GM18511 (cell line): ENCODE measurements around the gene TRIP6.

ENCODE experiments used
- ATAC-seq: cut with Tn5 transposase; IDR thresholded peaks from one replicate; pipeline ENCODE4 v1.9.1; 2021; ENCODE audit warnings: mild to moderate bottlenecking, moderate library complexity; ENCODE audit not compliant: unreplicated experiment

The TRIP6 gene

GRCh38 chr7:100888988-100889750 is 22.0 kb downstream of the TRIP6 start, which contains the start of gene UFSP1:
Gene UFSP1 (minus strand): TSS chr7:100889715. CDS start chr7:100889271, 444 bp downstream.
- ATAC-seq: peak; percentile 40

DNA sequence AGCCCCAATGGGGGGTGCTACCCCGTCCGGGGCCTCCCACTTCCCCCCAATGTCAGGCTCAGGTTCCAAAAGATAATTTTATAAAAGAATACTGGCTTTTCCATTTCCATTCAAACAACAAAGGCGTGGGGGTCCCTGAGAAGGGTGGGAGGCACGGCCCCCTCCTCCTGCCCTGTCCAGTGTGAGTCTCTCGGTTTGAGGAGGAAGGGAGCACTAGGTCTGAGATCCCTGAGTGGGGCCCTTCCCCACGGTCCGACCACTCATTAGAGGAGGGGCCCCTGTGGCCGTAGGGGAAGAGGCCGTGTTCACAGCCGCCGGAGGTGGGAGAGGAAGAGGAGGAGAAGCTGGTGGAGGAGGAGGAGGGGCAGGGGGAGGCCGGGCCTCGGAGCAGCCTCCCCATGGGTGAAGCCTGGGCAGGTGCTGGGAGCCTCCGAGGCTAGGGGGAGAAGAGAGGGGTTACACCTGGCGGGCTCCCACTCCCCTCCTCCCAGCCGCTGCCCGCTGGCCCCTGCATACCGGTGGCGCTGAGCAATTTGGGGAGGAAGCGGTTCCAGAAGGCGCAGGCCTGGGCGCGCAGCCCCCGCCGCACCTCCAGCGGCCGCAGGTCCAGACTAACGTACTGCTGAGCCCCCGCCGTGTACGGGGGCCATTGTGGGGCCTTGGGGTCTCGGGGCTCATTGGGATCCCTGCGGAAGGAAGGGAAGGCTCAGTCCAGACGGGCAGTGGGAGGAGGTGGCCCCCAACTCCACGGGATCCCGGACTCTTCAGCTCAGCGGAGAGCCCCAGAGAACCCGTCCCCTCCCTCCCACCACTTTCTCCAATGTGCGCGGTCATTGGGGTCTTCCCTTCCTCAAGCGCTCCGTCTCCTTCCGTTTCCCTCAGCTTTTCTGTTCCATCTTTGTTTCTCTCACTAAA is 23.7 kb downstream of the TRIP6 start:
- no peak for ATAC-seq

DNA sequence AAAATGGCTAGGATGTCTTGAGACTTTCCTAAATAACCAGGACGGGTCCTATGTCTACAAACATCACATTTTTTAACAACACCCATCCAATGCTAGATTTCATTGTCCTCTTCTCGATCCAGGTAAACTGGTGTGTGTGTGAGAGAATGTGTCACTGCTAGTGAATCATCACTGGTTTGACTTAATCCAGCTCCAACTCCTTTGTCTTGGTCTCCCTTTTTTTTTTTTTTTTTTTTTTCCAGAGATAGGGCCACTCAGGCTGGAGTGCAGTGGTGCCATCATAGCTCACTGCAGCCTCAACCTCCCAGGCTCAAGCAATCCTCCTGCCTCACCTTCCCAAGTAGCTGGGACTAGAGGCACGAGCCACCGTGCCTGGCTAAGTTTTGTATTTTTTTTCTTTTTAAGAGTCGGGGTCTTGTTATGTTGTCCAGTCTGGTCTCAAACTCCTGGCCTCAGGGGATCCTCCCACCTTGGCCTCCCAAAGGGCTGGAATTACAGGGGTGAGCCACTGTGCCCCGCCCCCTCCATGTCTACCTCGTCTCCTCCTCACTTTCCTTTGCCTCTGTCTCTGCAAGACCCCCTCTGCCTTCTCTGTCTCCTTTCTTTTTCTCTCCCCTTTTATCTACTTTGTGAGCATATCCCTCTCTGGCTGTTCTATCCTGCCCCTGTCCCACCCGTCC is 24.5 kb downstream of the TRIP6 start:
- ATAC-seq: no peak

DNA sequence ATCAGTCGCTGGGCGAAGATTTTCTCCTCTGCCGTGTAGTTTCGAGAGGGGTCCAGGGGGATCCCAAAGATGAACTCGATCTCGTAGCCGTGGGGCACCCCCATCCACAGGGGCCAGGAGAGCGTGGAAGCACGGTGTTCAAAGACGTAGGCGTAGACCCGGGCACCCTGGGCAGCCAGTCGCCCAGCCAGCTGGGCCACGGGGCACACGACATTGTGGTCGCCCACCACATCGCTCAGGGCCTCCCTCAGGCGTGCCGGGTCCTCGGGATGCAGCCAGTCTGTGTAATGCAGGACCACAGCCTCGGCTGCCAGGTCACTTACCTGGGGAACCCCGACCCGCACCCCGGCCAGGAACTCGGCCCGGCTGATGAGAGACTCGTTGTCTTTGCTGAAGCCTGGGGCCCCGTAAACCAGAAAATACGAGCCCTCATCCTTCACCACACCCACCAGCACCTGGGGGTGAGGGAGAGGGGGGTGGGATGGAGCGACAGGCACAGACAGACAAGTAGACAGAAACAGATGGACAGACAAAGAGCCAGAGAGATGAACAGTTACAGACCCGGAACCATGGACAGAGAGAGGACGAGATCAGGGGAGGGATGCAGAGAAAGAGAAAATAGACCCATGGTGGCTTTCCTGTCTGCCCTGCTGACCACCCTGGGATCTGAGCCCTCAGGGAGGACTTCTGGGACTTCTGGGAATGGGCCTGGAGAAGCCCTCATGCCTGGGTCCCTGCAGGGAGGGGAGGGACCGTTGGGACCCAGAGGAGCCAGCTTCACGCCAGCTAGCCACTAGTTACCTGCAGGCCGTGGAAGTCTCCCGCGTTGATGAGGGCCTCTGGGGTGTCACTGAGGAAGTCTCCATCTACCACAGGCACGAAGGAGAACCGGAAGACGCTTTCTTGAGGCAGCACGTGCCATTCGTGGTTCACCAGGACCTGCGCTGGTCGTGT is 25.5 kb downstream of the TRIP6 start:
- no peak for ATAC-seq

- no peak for ATAC-seq
Observed at GRCh38 chr7:100893318-100893895, 26.2 kb downstream of the TRIP6 start.

DNA sequence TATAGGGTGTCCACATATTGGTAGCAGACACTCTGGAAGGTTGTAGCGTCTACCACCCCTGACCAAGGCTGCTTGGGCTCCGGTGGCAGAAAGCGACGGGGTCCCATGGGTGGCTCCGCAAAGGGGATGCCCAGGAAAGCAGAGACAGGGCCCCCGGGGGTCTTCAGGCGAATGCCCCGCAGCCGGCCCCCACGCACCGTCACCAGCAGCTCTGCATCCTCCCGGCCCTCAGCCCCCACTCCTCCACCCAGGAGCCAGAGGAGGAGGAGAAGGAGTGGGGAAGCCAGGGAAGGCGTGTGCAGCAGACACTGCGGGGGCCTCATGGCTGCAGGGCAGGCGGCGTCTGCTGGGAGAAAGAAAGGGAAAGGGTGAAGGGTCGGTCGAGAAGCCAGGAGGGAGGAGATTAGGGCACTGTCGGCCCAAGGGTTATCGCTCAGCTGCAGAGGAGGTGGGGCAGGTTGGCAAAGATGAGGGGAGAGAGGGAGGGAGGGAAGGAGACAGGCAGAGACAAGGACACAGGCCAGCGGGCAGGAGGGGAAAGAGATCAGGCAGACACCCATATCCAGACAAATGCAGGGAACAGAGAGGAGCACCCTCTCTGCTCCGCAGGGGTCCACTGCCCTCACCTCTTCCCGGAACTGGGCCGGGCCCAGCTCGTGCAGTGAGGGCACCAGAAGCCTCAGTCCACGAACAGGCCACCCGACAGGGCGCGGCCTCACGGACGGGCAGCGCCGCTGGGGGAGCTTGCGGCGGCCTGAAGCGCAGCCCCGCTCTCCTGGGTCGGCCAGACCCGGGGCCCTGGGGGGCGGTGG is 26.9 kb downstream of the TRIP6 start:
- ATAC-seq: no peak

GRCh38 chr7:100894860-100895700 is 27.9 kb downstream of the TRIP6 start:
- ATAC-seq: no peak

DNA sequence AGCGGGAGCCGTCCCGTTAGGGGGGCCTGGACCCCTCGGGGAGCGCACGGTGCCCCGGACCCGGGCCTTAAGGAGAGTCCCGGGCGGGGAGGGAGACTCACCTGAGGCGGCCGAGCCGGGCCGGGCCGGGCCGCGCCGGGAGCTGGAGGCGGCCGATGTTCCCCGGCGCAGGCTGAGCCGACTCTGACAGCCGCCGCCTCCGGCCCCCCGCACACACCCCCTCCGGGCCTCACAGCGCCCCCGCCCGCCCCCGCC is 28.4 kb downstream of the TRIP6 start, which contains the start of gene ACHE:
Gene ACHE, minus strand, starts transcription at position 188 of the 255 bp plus-strand sequence. CDS start 1,656 bp downstream, outside the sequence.
- no peak for ATAC-seq

DNA sequence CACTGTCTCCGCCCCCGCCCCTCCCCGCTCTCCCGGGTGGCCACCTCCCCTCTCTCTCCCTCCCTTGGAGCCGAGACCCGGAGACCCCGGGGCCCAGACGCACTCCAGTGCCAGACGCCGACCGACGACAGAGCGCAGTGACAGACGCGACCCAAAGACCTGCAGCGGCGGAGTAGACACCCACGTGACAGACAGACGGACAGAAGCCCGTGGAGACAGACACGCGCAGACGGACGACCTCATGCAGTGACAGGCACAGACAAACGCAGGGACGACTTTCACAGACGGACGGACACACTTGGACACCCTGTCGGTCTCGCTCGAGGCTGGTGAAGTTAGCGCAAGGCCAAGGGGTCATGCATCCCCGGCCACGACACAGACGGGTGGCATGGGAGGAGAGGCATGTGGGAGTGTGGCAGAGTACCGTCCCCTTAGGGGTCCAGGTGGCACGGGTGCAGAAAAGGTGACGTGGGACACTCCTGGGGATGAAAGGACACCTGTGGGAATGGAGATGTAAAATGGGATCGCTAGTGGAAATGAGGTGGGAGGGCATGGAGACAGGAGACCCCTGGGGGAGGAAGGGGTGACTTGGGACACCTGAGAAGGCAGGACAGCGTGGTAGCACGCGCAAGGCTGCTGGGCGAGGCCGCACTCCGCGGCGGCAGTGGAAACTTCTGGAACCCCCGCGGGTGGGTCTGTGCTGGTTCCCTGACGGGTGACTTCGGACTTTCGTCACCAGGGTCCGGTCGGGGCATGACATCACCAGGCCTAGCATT is 29.0 kb downstream of the TRIP6 start:
- no peak for ATAC-seq

DNA sequence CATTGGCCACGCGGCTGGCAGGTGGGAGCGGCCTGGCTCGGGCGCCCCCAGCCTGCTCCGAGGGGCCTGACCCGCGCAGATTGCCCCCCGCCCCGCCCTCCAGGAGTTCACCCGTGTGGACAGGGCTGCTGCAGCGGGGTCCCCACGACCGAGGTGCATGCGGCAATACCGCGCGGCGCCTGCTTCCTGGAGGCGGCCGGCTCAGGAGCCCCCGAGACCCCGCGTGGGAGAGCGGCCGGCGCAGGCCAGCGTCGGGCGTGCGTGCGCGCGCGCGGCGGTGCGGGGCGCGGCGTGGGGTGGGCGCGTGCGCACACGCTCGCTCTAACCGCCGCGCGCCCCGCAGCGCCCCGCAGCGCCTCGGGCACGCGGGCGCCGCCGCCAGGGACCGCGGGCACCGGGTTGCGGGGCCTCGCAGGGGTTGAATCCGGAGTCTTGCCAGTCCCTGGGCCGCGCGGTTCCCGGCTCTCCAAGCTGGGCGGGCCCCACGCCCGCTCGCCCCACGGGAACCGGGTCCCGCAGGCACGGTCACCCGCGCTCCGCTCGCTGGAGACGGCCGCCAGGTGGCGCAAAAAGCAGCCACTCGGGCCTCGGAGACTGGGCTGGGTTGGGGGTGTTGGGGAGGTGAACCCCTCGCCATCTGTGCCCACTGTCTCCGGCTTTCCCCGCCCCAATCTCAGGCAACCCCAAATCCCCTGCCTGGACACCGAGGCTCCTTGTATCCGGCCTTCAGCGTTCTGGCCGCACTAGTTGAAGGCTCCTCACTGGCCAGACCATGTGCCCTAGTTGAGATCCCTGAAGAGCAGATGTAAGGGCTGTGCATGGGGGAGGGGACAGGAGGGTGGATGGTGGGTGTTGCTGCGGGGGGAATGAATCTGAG is 29.8 kb downstream of the TRIP6 start:
- ATAC-seq: no peak

GRCh38 chr7:100897772-100898454 is 30.7 kb downstream of the TRIP6 start:
- no peak for ATAC-seq

DNA sequence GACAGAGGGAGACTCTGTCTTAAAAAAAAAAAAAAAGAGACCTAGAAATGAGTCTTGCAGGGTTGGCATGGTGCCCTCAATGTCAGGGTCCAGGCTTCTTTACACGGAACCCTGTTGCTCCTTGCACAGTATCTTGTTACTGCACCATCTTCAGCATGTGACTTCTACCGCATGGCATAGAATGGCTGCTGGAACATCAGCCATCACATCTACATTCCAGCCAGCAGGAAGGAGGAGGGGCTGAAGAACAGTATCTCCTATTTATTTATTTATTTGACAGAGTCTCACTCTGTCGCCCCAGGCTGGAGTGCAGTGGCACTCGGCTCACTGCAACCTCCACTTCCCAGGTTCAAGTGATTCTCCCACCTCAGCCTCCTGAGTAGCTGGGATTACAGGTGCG is 32.2 kb downstream of the TRIP6 start:
- no peak for ATAC-seq

DNA sequence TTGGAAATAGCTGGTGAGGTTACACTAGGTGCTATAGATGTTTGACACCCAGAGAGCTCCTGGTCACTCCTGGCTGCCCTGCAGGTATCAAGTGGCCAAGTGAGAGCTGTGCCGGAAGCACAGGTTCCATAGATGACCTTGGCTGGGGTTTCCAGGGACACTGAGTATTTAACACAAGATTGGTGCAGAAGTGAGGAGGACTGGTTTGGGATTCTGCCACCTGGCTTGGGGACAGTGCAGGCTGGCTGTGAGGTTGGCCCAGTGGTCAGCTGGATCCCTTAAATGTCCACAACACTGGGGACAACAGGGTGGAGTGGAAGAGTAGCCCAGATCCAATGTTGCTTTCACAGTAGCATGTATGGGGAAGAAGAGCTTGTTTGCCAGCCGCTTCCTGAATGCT is 33.8 kb downstream of the TRIP6 start:
- ATAC-seq: no peak

GRCh38 chr7:100901921-100902332 is 34.7 kb downstream of the TRIP6 start:
- no peak for ATAC-seq

GRCh38 chr7:100902638-100903037 is 35.5 kb downstream of the TRIP6 start:
- ATAC-seq: no peak

GRCh38 chr7:100908512-100908911 is 41.3 kb downstream of the TRIP6 start:
- ATAC-seq: no peak
